Gastrocnemius medialis (tissue), 4 donors: ENCODE data around the gene SLC43A3. TPM values are rescaled to one million over a fixed set of nuclear protein-coding genes. Genes with fewer than 3 reads are reported as not detected.

ENCODE experiments used
- ATAC-seq, 2 donors: fragments of 150-250 bp; one replicate each; pipeline ENCODE4 v1.9.1; 2016
- DNase-seq, 2 donors: peaks; one replicate each; pipeline ENCODE4 v3.0.0-alpha.2; 2019
- H3K27ac ChIP-seq, 4 donors: fragments of 200-600 bp; sonication (generic); 1 replicate in 1 of 4; 2 replicates in 3 of 4; pipeline ENCODE4 v1.5.1; 2016 to 2018; ENCODE audit warnings: mild to moderate bottlenecking in 2 of 4, moderate library complexity in 1 of 4
- H3K27me3 ChIP-seq, 3 donors: fragments of 200-600 bp; sonication (generic) in 2 of 3; 1 replicate in 1 of 3; 2 replicates in 2 of 3; pipeline versions ENCODE4 v1.5.1 to v1.6.0; 2016 to 2019; ENCODE audit warnings: mild to moderate bottlenecking in 1 of 3, moderate library complexity in 1 of 3
- H3K36me3 ChIP-seq, 2 donors: fragments of 200-600 bp; sonication (generic) in 1 of 2; one replicate each; pipeline ENCODE4 v1.5.1; 2017 to 2018
- H3K4me1 ChIP-seq, 2 donors: fragments of 200-600 bp; sonication (generic) in 1 of 2; one replicate each; pipeline ENCODE4 v1.5.1; 2016 to 2017; ENCODE audit warnings: mild to moderate bottlenecking in 2 of 2
- H3K4me3 ChIP-seq, 4 donors: fragments of 200-600 bp; sonication (generic) in 3 of 4; 1 replicate in 1 of 4; 2 replicates in 3 of 4; pipeline ENCODE4 v1.5.1; 2016 to 2019; ENCODE audit warnings: mild to moderate bottlenecking in 2 of 4
- H3K9me3 ChIP-seq, 3 donors: fragments of 200-600 bp; sonication (generic) in 2 of 3; 1 replicate in 1 of 3; 2 replicates in 2 of 3; pipeline ENCODE4 v1.5.1; 2016 to 2019
- POLR2A ChIP-seq, 2 donors: fragments of 450-650 bp; IDR thresholded peaks; one replicate each; pipeline ENCODE4 v1.6.1; 2017; ENCODE audit warnings: antibody characterized with exemption in 2 of 2, mild to moderate bottlenecking in 2 of 2, moderate library complexity in 2 of 2
- in situ Hi-C, 4 donors: fragments of 200-750 bp; cut with MboI; loops; one replicate each; pipeline versions ENCODE4 v1.15.0 to v1.8.0; 2017; ENCODE audit warnings: low sequenced_read_pairs in 4 of 4
- intact Hi-C: fragments of 100-400 bp; cut with DNase I; formaldehyde crosslinking; loops from one replicate; pipeline ENCODE4 v1.15.1; 2023; ENCODE audit warnings: low total_unique reads
- total RNA-seq, 4 donors: library from RNA; depleted of rRNA; stranded (reverse); fragments of >200 nt; gene quantifications; one replicate each; pipeline versions ENCODE4 v1.1.0 to v1.2.3, GENCODE V29; 2016
- TF ChIP-seq, protein P1 (sequence below), 5 experiments: fragments of 450-650 bp in 3 of 5; fragments of 200-600 bp in 2 of 5; sonication (generic) in 2 of 5; IDR thresholded peaks in 4 of 5; conservative IDR thresholded peaks in 1 of 5; 1 replicate in 4 of 5; 2 replicates in 1 of 5; pipeline ENCODE4 v1.5.1; 2016 to 2019; ENCODE audit warnings: antibody characterized with exemption in 5 of 5, mild to moderate bottlenecking in 3 of 5, moderate library complexity in 3 of 5

SLC43A3 gene
- total RNA-seq, 4 donors from 2014 or later, result 13.9 to 22.5 (median 20.3) TPM

DNA sequence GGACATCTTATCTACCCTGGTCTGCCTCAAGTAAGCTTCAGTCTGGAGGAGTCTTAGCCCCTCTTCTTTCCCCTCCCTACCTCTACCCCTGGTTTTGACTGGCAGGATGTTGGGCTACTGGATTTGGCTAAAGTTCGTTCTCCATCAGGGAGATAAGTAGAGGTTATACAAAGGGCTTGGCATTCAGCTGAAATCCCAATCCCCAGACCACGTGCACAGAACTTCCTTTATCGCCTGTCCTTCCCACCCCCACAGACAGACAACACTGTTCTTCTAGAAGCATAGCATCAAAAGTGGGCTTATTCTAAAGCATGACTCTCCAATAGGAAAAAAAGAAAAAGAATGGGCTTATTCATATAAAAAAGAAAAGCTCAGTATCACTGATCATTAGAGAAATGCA, 53.8 kb downstream of the SLC43A3 start:
- H3K4me3 ChIP-seq, result no peak overlapping the region
- DNase-seq (no peak), ATAC-seq (no peak)
- H3K27ac ChIP-seq, result peak overlapping the region in 2 of 4 donors; percentile 4 to 26
- H3K36me3 ChIP-seq, result no peaks in the 10 kb centered on the region
- no peaks in the 10 kb centered on the region for H3K4me1 ChIP-seq
- no peaks in the 10 kb centered on the region for H3K9me3 ChIP-seq
- TF ChIP-seq POLR2A (IDR thresholded peaks at IDR 0.05), result no peak
- TF ChIP-seq, protein P1, sequence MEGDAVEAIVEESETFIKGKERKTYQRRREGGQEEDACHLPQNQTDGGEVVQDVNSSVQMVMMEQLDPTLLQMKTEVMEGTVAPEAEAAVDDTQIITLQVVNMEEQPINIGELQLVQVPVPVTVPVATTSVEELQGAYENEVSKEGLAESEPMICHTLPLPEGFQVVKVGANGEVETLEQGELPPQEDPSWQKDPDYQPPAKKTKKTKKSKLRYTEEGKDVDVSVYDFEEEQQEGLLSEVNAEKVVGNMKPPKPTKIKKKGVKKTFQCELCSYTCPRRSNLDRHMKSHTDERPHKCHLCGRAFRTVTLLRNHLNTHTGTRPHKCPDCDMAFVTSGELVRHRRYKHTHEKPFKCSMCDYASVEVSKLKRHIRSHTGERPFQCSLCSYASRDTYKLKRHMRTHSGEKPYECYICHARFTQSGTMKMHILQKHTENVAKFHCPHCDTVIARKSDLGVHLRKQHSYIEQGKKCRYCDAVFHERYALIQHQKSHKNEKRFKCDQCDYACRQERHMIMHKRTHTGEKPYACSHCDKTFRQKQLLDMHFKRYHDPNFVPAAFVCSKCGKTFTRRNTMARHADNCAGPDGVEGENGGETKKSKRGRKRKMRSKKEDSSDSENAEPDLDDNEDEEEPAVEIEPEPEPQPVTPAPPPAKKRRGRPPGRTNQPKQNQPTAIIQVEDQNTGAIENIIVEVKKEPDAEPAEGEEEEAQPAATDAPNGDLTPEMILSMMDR (IDR thresholded peaks at IDR 0.05 in 4 of 5, conservative IDR thresholded peaks at IDR 0.05 in 1 of 5), result no peak
- intact Hi-C loops, result no loop called here
- H3K27me3 ChIP-seq, result no peaks in the 10 kb centered on the region
- in situ Hi-C loops, result loop anchor here in 2 of 4 donors (25.0 kb wide), 2 partner anchors 261 to 536 kb away; no protein-coding TSS in a partner anchor

DNA sequence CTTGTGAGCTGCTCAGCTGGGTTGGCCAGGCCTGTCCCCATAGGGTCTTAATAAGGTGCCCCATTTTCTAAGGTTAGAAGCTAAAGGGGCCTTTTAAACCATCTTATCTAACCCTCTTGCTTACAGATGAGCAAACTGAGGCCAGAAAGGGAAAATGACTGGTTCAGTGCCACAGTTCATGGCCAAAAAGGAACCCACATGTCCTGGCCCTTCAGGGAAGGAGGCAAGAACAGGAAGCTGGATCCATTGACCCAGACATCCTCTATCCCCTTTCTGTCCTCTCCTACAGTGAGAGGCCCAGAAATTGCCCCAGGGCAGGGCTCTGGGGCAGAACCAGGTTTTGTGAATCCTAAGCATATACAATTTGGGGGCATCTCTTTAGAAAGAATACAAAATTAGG, 56.0 kb downstream of the SLC43A3 start:
- in situ Hi-C loops (loop anchor here in 2 of 4 donors (25.0 kb wide), 2 partner anchors 259 to 534 kb away; no protein-coding TSS in a partner anchor), intact Hi-C loops (no loop called here)
- Histone ChIP-seq H3K27ac (no peak overlapping the region), H3K4me3 (no peak overlapping the region), H3K36me3 (no peaks in the 10 kb centered on the region), H3K9me3 (no peaks in the 10 kb centered on the region), H3K27me3 (no peaks in the 10 kb centered on the region), H3K4me1 (no peaks in the 10 kb centered on the region)
- ATAC-seq (no peak), DNase-seq (no peak)
- no peak for TF ChIP-seq POLR2A (IDR thresholded peaks at IDR 0.05)
- TF ChIP-seq, protein P1 (IDR thresholded peaks at IDR 0.05 in 4 of 5, conservative IDR thresholded peaks at IDR 0.05 in 1 of 5), result no peak

DNA sequence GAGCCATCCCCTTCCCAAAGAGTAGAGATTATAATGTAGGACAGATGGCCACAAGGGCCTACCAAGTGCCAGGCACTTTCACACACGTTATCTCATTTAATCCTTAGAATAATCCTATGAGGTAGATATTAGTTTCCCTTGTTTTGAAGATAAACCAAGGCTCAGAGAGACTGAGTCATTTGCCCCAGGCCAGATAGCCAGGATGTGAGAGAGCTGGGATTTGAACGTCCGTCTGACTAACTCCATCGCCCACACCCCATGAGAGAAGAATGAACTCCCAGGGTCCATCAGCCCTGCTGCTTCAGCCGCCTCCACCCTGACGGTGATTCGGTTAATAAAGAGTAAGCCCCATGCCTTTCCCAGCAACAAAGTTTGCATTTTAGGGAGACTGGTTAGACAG, 56.7 kb downstream of the SLC43A3 start:
- in situ Hi-C loops, result loop anchor here in 2 of 4 donors (25.0 kb wide), 2 partner anchors 258 to 533 kb away; no protein-coding TSS in a partner anchor
- ATAC-seq (no peak), DNase-seq (no peak)

DNA sequence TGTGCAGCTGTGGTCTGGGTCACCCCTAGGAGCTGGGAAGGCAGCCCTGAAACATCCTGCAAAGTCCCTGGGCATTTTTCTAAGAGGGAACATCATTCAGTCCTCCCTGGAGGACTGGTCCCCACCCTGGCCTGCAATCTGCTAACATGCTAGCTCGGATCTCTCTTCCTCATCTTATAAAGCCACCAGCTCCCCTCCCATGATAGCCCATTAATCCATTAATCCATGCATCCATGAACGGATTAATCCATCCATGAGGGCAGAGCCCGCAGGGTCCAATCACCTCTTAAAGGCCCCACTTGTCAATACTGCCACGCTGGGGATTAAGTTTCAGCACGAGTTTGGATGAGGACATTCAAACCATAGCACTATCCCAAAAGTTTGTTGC, 58.1 kb downstream of the SLC43A3 start:
- H3K27ac ChIP-seq, result no peak overlapping the region
- H3K4me3 ChIP-seq, result no peak overlapping the region
- no peak for TF ChIP-seq POLR2A (IDR thresholded peaks at IDR 0.05)
- TF ChIP-seq, protein P1 (IDR thresholded peaks at IDR 0.05 in 4 of 5, conservative IDR thresholded peaks at IDR 0.05 in 1 of 5), result no peak
- no peaks in the 10 kb centered on the region for H3K36me3 ChIP-seq
- intact Hi-C loops (no loop called here), in situ Hi-C loops (loop anchor here in 2 of 4 donors (25.0 kb wide), 2 partner anchors 257 to 532 kb away; no protein-coding TSS in a partner anchor)
- H3K27me3 ChIP-seq, result no peaks in the 10 kb centered on the region
- H3K4me1 ChIP-seq, result no peaks in the 10 kb centered on the region
- H3K9me3 ChIP-seq, result no peaks in the 10 kb centered on the region
- DNase-seq, result no peak
- ATAC-seq, result no peak

More for the DNA sequence above, 56.7 kb downstream of the SLC43A3 start:
- Histone ChIP-seq H3K27me3 (no peaks in the 10 kb centered on the region), H3K4me3 (no peak overlapping the region), H3K9me3 (no peaks in the 10 kb centered on the region), H3K4me1 (no peaks in the 10 kb centered on the region), H3K27ac (no peak overlapping the region), H3K36me3 (no peaks in the 10 kb centered on the region)
- intact Hi-C loops, result no loop called here
- TF ChIP-seq, protein P1 (IDR thresholded peaks at IDR 0.05 in 4 of 5, conservative IDR thresholded peaks at IDR 0.05 in 1 of 5), result no peak
- no peak for TF ChIP-seq POLR2A (IDR thresholded peaks at IDR 0.05)
